Endodermal cell (in vitro differentiated cells): Measurements from ENCODE around the gene CORO7. TPM values are rescaled to one million over a fixed set of nuclear protein-coding genes. Genes with fewer than 3 reads are reported as not detected.

Experiments
- DNase-seq: peaks from one replicate; pipeline ENCODE4 v3.0.0-alpha.2; 2017
- H3K27ac ChIP-seq: 2 replicates; pipeline ENCODE4 v1.5.1; 2013; ENCODE audit warnings: mild to moderate bottlenecking, low read depth, low read length, moderate library complexity
- H3K27me3 ChIP-seq: 2 replicates; pipeline ENCODE4 v1.6.1; 2013; ENCODE audit warnings: mild to moderate bottlenecking, low read length, moderate library complexity; ENCODE audit not compliant: insufficient read depth, control insufficient read depth, poor library complexity, severe bottlenecking
- H3K36me3 ChIP-seq: 2 replicates; pipeline ENCODE4 v1.7.0; 2013; ENCODE audit warnings: mild to moderate bottlenecking, low read length, moderate library complexity; ENCODE audit not compliant: control insufficient read depth, insufficient read depth
- H3K4me1 ChIP-seq: one replicate; pipeline ENCODE4 v1.7.0; 2013; ENCODE audit warnings: low read length; ENCODE audit not compliant: control insufficient read depth, insufficient read depth
- H3K4me3 ChIP-seq: 2 replicates; pipeline ENCODE4 v1.5.1; 2013; ENCODE audit warnings: mild to moderate bottlenecking, low read length, moderate library complexity
- H3K9ac ChIP-seq: 2 replicates; pipeline ENCODE4 v1.6.1; 2013; ENCODE audit warnings: mild to moderate bottlenecking, low read length, moderate library complexity; ENCODE audit not compliant: poor library complexity, severe bottlenecking; ENCODE audit errors: extremely low read depth
- H3K9me3 ChIP-seq: 2 replicates; pipeline ENCODE4 v1.6.1; 2013; ENCODE audit warnings: mild to moderate bottlenecking, low read length, moderate library complexity; ENCODE audit not compliant: control insufficient read depth
- H3K27ac Mint-ChIP-seq: 2 replicates; pipeline ENCODE4 v1.8.0; 2020; ENCODE audit warnings: mixed read lengths
- H3K27me3 Mint-ChIP-seq: 2 replicates; pipeline ENCODE4 v1.8.0; 2021; ENCODE audit warnings: mild to moderate bottlenecking, mixed read lengths; ENCODE audit not compliant: insufficient read depth
- H3K36me3 Mint-ChIP-seq: 2 replicates; pipeline ENCODE4 v1.8.0; 2020; ENCODE audit warnings: low read depth, mixed read lengths
- H3K4me1 Mint-ChIP-seq: 2 replicates; pipeline ENCODE4 v1.8.0; 2020; ENCODE audit warnings: mixed read lengths
- H3K4me3 Mint-ChIP-seq: 2 replicates; pipeline ENCODE4 v1.8.0; 2020; ENCODE audit warnings: mild to moderate bottlenecking, moderate library complexity, mixed read lengths
- H3K9me3 Mint-ChIP-seq: 2 replicates; pipeline ENCODE4 v1.8.0; 2020; ENCODE audit warnings: mild to moderate bottlenecking, mixed read lengths
- CTCF ChIP-seq: fragments of 200-600 bp; sonication (generic); conservative IDR thresholded peaks from 2 replicates; pipeline ENCODE4 v1.5.0; 2021; ENCODE audit warnings: antibody characterized with exemption, mild to moderate bottlenecking
- WGBS, 2 experiments: methylation state at CpG; one replicate each; pipeline versions ENCODE4 v1.1.5 to v1.1.7; 2013; ENCODE audit warnings: missing lambda C conversion rate in 2 of 2, mixed read lengths in 1 of 2; ENCODE audit not compliant: insufficient coverage in 1 of 2, insufficient read length in 1 of 2; 5-methylcytosine and 5-hydroxymethylcytosine counted together
- total RNA-seq, 2 donors: library from RNA; stranded (reverse); fragmentation: NEBNext Ultra II Directional in 1 of 2; extraction: Animal tissue kit (Norgen Biotek cat#: 25700) in 1 of 2; gene quantifications; 2 replicates in 1 of 2; 3 replicates in 1 of 2; pipeline ENCODE4 v1.2.1, GENCODE V29; 2021

Gene CORO7
- total RNA-seq, 2 donors from 2014 or later, result 32.5 to 37.5 TPM

- H3K27ac ChIP-seq, result no peak overlapping the region
- 95 to 96% methylated on average over 35 to 59 of the region's 59 CpGs for WGBS, 2 experiments
- Mint-ChIP-seq H3K27ac (no peak overlapping the region), H3K4me3 (no peak overlapping the region), H3K27me3 (no peaks in the 10 kb centered on the region), H3K36me3 (no peaks in the 10 kb centered on the region), H3K9me3 (no peaks in the 10 kb centered on the region), H3K4me1 (peaks cover 10% of the 10 kb centered on the region)
- no peak overlapping the region for H3K4me3 ChIP-seq
- H3K9me3 ChIP-seq, result no peaks in the 10 kb centered on the region
- DNase-seq, result no peak
- peaks cover 11% of the 10 kb centered on the region for H3K4me1 ChIP-seq
- no peaks in the 10 kb centered on the region for H3K36me3 ChIP-seq
- H3K9ac ChIP-seq, result no peak overlapping the region
- TF ChIP-seq CTCF, result no peak
- H3K27me3 ChIP-seq, result no peaks in the 10 kb centered on the region
Observed at GRCh38 chr16:4381072-4381934, 35.1 kb downstream of the CORO7 start.

GRCh38 chr16:4380119-4381063, 36.0 kb downstream of the CORO7 start:
- H3K4me1 ChIP-seq, result peaks cover 11% of the 10 kb centered on the region
- H3K27me3 ChIP-seq, result no peaks in the 10 kb centered on the region
- peaks cover 10% of the 10 kb centered on the region for H3K4me1 Mint-ChIP-seq
- no peak overlapping the region for H3K9ac ChIP-seq
- H3K36me3 Mint-ChIP-seq, result no peaks in the 10 kb centered on the region
- no peak overlapping the region for H3K4me3 Mint-ChIP-seq
- no peaks in the 10 kb centered on the region for H3K9me3 Mint-ChIP-seq
- WGBS, 2 experiments, result 88 to 90% methylated on average over 19 to 26 of the region's 26 CpGs
- H3K27ac Mint-ChIP-seq, result peak overlapping the region; percentile 32
- H3K27ac ChIP-seq, result peak overlapping the region; percentile 36
- no peaks in the 10 kb centered on the region for H3K36me3 ChIP-seq
- no peaks in the 10 kb centered on the region for H3K9me3 ChIP-seq
- no peak overlapping the region for H3K4me3 ChIP-seq
- no peak for DNase-seq
- no peak for TF ChIP-seq CTCF
- H3K27me3 Mint-ChIP-seq, result no peaks in the 10 kb centered on the region

GRCh38 chr16:4378999-4379690, 37.3 kb downstream of the CORO7 start:
- H3K27ac ChIP-seq, result no peak overlapping the region
- Mint-ChIP-seq H3K4me1 (peaks cover 15% of the 10 kb centered on the region), H3K27me3 (no peaks in the 10 kb centered on the region)

More at GRCh38 chr16:4378999-4379690, 37.3 kb downstream of the CORO7 start:
- Histone ChIP-seq H3K36me3 (no peaks in the 10 kb centered on the region), H3K4me3 (no peak overlapping the region), H3K4me1 (peaks cover 20% of the 10 kb centered on the region), H3K9me3 (no peaks in the 10 kb centered on the region), H3K27me3 (no peaks in the 10 kb centered on the region), H3K9ac (no peak overlapping the region)
- Mint-ChIP-seq H3K4me3 (no peak overlapping the region), H3K27ac (no peak overlapping the region), H3K36me3 (no peaks in the 10 kb centered on the region), H3K9me3 (no peaks in the 10 kb centered on the region)
- DNase-seq, result no peak
- 94% methylated on average over 12 to 21 of the region's 21 CpGs for WGBS, 2 experiments
- no peak for TF ChIP-seq CTCF
